Endothelial cell of umbilical vein (primary cell): ENCODE results near the gene KCNC4. TPM values are rescaled to one million over a fixed set of nuclear protein-coding genes. Genes with fewer than 3 reads are reported as not detected.

Source experiments
- BruUV-seq: library from RNA; stranded (reverse); fragments of 400-500 nt; replicated peaks from 2 replicates; lab custom pipeline; 2021; lab: Mats Ljungman, UMichigan
- CTCF ChIA-PET: fragments of 300-600, 350-600 bp; sonication (Branson Sonifier 250); formaldehyde crosslinking; loops from one replicate; lab custom pipeline; 2021; ENCODE audit warnings: antibody characterized with exemption, inconsistent platforms; lab: Charles Lee
- POLR2A ChIA-PET: fragments of 300-600, 350-600 bp; sonication (Branson Sonifier 250); formaldehyde crosslinking; loops from one replicate; lab custom pipeline; 2021; ENCODE audit warnings: antibody characterized with exemption, inconsistent platforms; lab: Charles Lee
- DNase-seq: peaks from one replicate; pipeline ENCODE4 v3.0.0-alpha.2; 2011; ENCODE audit warnings: low read depth, low spot score
- FAIRE-seq: peaks from 2 replicates; lab custom pipeline; 2011; peaks lifted over from hg19 to GRCh38; lab: Jason Lieb, UNC
- H2AFZ ChIP-seq: 2 replicates; pipeline ENCODE4 v1.6.0; 2012; ENCODE audit warnings: low read depth, low read length, control low read depth, inconsistent platforms
- H3K27ac ChIP-seq: 2 replicates; pipeline ENCODE4 v1.5.1; 2011; ENCODE audit warnings: low read depth, mild to moderate bottlenecking, control low read depth, low read length, moderate library complexity; ENCODE audit not compliant: insufficient read depth
- H3K27me3 ChIP-seq, 2 experiments: 2 replicates each; pipeline versions ENCODE4 v1.6.0 to v1.6.1; 2011; ENCODE audit warnings: low read length in 2 of 2, mixed read lengths in 1 of 2; ENCODE audit not compliant: control insufficient read depth in 2 of 2, insufficient read depth in 2 of 2
- H3K36me3 ChIP-seq, 2 experiments: 2 replicates in 1 of 2; 3 replicates in 1 of 2; pipeline ENCODE4 v1.5.1; 2011; ENCODE audit warnings: low read length in 2 of 2, mild to moderate bottlenecking in 1 of 2, moderate library complexity in 1 of 2; ENCODE audit not compliant: control insufficient read depth in 2 of 2, insufficient read depth in 2 of 2; ENCODE audit errors: extremely low read depth in 1 of 2
- H3K4me1 ChIP-seq: 3 replicates; pipeline ENCODE4 v1.5.1; 2011; ENCODE audit warnings: mild to moderate bottlenecking, low read length; ENCODE audit not compliant: control insufficient read depth, insufficient read depth; ENCODE audit errors: extremely low read depth
- H3K4me2 ChIP-seq: 2 replicates; pipeline ENCODE4 v1.6.1; 2011; ENCODE audit warnings: low read length, control low read depth, mixed read lengths; ENCODE audit not compliant: insufficient read depth
- H3K4me3 ChIP-seq, 3 experiments: fragments of 200-600 bp in 1 of 3; sonication (generic), shearing (Covaris generic) in 1 of 3; replicated peaks in 1 of 3; 2 replicates each; pipeline ENCODE4 v1.5.1; 2011 to 2016; ENCODE audit warnings: control low read depth in 3 of 3, low read length in 3 of 3, mild to moderate bottlenecking in 2 of 3, inconsistent platforms in 1 of 3, low read depth in 1 of 3, moderate library complexity in 1 of 3; ENCODE audit not compliant: insufficient read depth in 1 of 3
- H3K79me2 ChIP-seq: 2 replicates; pipeline ENCODE4 v1.6.0; 2012; ENCODE audit warnings: low read length, inconsistent platforms; ENCODE audit not compliant: control insufficient read depth, insufficient read depth
- H3K9ac ChIP-seq: replicated peaks from 2 replicates; pipeline ENCODE3; 2011; ENCODE audit warnings: low read length, control low read depth; ENCODE audit not compliant: insufficient read depth; ENCODE audit errors: extremely low read depth
- H3K9me1 ChIP-seq: replicated peaks from 3 replicates; pipeline ENCODE4 v1.6.0; 2011; ENCODE audit warnings: mild to moderate bottlenecking, low read length; ENCODE audit not compliant: control insufficient read depth, insufficient read depth; ENCODE audit errors: extremely low read depth
- H3K9me3 ChIP-seq: replicated peaks from 2 replicates; pipeline ENCODE4 v1.5.1; 2012; ENCODE audit warnings: low read length, inconsistent platforms; ENCODE audit not compliant: control insufficient read depth, insufficient read depth
- H4K20me1 ChIP-seq: replicated peaks from 2 replicates; pipeline ENCODE3; 2011; ENCODE audit warnings: mild to moderate bottlenecking, low read length; ENCODE audit not compliant: control insufficient read depth, insufficient read depth; ENCODE audit errors: extremely low read depth
- EZH2 ChIP-seq: IDR thresholded peaks from 2 replicates; pipeline ENCODE4 v1.6.1; 2012; ENCODE audit warnings: borderline replicate concordance, low read depth, mild to moderate bottlenecking, moderate library complexity, low read length, inconsistent platforms; ENCODE audit not compliant: severe bottlenecking
- FOS ChIP-seq: IDR thresholded peaks from 2 replicates; pipeline ENCODE4 v1.6.1; 2011; ENCODE audit warnings: mild to moderate bottlenecking, low read length, moderate library complexity, borderline replicate concordance; ENCODE audit not compliant: insufficient read depth
- GATA2 ChIP-seq: IDR thresholded peaks from 2 replicates; pipeline ENCODE4 v1.7.0; 2011; ENCODE audit warnings: low read depth, mild to moderate bottlenecking, moderate library complexity, mixed read lengths, low read length; ENCODE audit not compliant: insufficient read length, insufficient read depth
- JUN ChIP-seq: IDR thresholded peaks from 2 replicates; pipeline ENCODE4 v1.6.1; 2011; ENCODE audit warnings: borderline replicate concordance, low read depth; ENCODE audit not compliant: insufficient read length, insufficient read depth
- MYC ChIP-seq: IDR thresholded peaks from one replicate; pipeline ENCODE4 v1.6.1; 2011; ENCODE audit warnings: mild to moderate bottlenecking, low read depth, low read length
- POLR2A ChIP-seq: IDR thresholded peaks from 2 replicates; pipeline ENCODE4 v1.6.1; 2012; ENCODE audit warnings: low read depth, mild to moderate bottlenecking, control low read depth, low read length
- POLR2AphosphoS5 ChIP-seq: IDR thresholded peaks from 2 replicates; pipeline ENCODE4 v1.6.1; 2012; ENCODE audit warnings: low read depth, mild to moderate bottlenecking, control low read depth, low read length, moderate library complexity; ENCODE audit not compliant: insufficient read depth
- dilution Hi-C: fragments of 300-500 bp; cut with MboI; formaldehyde crosslinking; loops from one replicate; pipeline ENCODE4 v1.15.0; 2019; ENCODE audit warnings: low sequenced_read_pairs; ENCODE audit not compliant: extremely low pct_ligation_motif_present
- intact Hi-C: fragments of 100-400 bp; cut with micrococcal nuclease; formaldehyde crosslinking; loops from one replicate; pipeline ENCODE4 v1.10.0; 2022
- polyA plus RNA-seq, 4 experiments: library from polyadenylated mRNA; depleted of rRNA in 3 of 4; stranded (reverse) in 3 of 4; unstranded in 1 of 4; fragments of >200 nt; gene quantifications; 2 replicates each; pipeline versions ENCODE4 v1.2.1 to v1.2.3, GENCODE V29; 2011 to 2012; ENCODE audit warnings: missing spikeins in 1 of 4
- total RNA-seq: library from RNA; stranded (reverse); gene quantifications from 2 replicates; pipeline ENCODE4 v1.2.3, GENCODE V29; 2021
- TF ChIP-seq, protein P1 (sequence below): IDR thresholded peaks from 2 replicates; pipeline ENCODE4 v1.6.1; 2011; ENCODE audit not compliant: insufficient read depth, insufficient read length
- TF ChIP-seq, protein P2 (sequence below), 2 donors: IDR thresholded peaks; 1 replicate in 1 of 2; 2 replicates in 1 of 2; pipeline ENCODE4 v1.5.1; 2011; ENCODE audit warnings: low read length in 2 of 2, mild to moderate bottlenecking in 2 of 2, moderate library complexity in 2 of 2, control low read depth in 1 of 2, inconsistent platforms in 1 of 2, low read depth in 1 of 2; ENCODE audit not compliant: insufficient read depth in 1 of 2; ENCODE audit errors: extremely low read depth in 1 of 2

Gene KCNC4
- total and polyA plus RNA-seq, 2 donors (not counting 3 experiments of a cell fraction or from before 2014, with no cell fraction given), result 6.7 to 22.5 TPM

DNA sequence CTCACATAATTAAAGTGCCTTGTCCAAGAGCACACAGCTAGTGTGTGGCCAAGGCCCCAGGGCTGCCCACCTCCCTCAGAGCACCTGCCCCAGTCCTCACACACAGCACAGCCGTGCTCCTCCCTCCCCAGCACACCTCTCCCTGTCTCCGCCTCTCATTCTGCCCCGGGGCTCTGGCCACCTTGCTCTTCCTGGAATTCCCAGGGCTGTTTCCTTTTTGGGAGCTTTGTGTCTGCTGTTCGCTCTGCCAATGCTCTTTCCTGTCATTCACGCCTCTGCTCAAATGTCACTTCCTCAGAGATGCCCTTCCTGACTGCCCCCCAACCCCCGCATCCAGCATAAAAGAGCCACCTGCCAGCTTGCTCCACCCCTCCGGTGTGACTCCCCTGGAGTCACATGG, 46.5 kb upstream of the KCNC4 start:
- no peak overlapping the region for H3K4me2 ChIP-seq
- ChIA-PET POLR2A (no interaction called here), CTCF (interaction anchor here (1.5 kb wide), 1 partner anchor 16 kb away, joined by 4 read pairs; no protein-coding TSS in a partner anchor)
- H4K20me1 ChIP-seq, result no peaks in the 10 kb centered on the region
- H3K9me3 ChIP-seq, result no peaks in the 10 kb centered on the region
- no peaks in the 10 kb centered on the region for H3K79me2 ChIP-seq
- no peaks in the 10 kb centered on the region for H3K4me1 ChIP-seq
- TF ChIP-seq GATA2 (no peak), POLR2A (no peak), POLR2AphosphoS5 (no peak), JUN (no peak)
- TF ChIP-seq, protein P1, sequence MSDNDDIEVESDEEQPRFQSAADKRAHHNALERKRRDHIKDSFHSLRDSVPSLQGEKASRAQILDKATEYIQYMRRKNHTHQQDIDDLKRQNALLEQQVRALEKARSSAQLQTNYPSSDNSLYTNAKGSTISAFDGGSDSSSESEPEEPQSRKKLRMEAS, result no peak
- H2AFZ ChIP-seq, result no peak overlapping the region
- no peak overlapping the region for H3K4me3 ChIP-seq
- H3K36me3 ChIP-seq, result no peaks in the 10 kb centered on the region
- dilution Hi-C loops, result no loop called here
- no peak for FAIRE-seq
- BruUV-seq, result no TSS peak
- H3K9ac ChIP-seq, result no peak overlapping the region
- H3K9me1 ChIP-seq, result no peaks in the 10 kb centered on the region
- H3K27me3 ChIP-seq, result peaks cover 0 to 1% of the 10 kb centered on the region in 2 experiments
- no peak overlapping the region for H3K27ac ChIP-seq
- DNase-seq, result no peak
- intact Hi-C loops, result no loop called here

DNA sequence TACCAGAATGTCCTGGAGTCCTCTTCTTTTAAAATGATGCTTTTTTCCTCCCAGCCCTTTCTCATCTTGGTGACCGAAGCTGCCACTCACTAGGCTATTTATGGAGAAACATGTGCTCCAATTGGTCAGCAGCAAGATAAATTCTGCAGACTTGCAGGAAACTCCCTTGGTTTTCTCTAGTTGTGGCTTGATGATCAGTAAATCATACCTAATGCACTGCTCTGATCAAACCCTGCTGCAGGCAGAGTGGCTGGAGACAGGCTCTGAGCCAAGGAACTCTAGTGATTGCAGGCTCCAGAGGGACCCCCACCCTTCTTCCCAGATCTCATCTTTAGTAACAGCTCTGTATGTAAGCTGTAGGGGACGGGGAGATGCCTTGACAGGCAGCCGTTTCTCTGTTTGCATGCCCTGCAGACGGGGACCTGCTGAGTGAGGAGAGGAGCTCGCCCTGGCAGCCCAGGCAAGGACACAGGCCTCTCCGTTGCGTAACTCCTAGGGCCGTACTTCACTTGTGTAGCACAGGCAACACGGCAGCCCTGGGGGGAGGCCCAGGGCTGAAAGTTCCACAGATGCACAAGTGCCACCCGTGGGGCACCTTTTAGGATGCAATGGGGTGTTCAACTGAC, 45.3 kb upstream of the KCNC4 start:
- H4K20me1 ChIP-seq, result no peaks in the 10 kb centered on the region
- TF ChIP-seq POLR2AphosphoS5 (no peak), EZH2 (no peak), JUN (no peak), MYC (no peak), FOS (no peak), POLR2A (no peak), GATA2 (no peak)
- TF ChIP-seq, protein P1, result no peak
- TF ChIP-seq, protein P2, sequence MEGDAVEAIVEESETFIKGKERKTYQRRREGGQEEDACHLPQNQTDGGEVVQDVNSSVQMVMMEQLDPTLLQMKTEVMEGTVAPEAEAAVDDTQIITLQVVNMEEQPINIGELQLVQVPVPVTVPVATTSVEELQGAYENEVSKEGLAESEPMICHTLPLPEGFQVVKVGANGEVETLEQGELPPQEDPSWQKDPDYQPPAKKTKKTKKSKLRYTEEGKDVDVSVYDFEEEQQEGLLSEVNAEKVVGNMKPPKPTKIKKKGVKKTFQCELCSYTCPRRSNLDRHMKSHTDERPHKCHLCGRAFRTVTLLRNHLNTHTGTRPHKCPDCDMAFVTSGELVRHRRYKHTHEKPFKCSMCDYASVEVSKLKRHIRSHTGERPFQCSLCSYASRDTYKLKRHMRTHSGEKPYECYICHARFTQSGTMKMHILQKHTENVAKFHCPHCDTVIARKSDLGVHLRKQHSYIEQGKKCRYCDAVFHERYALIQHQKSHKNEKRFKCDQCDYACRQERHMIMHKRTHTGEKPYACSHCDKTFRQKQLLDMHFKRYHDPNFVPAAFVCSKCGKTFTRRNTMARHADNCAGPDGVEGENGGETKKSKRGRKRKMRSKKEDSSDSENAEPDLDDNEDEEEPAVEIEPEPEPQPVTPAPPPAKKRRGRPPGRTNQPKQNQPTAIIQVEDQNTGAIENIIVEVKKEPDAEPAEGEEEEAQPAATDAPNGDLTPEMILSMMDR (IDR thresholded peaks at IDR 0.05; ENCODE audit: extremely low read depth in 1 of 2, insufficient read depth in 1 of 2, low read depth in 1 of 2, low read length in 2 of 2), result no peak
- no peaks in the 10 kb centered on the region for H3K9me1 ChIP-seq
- no peak overlapping the region for H2AFZ ChIP-seq
- no TSS peak for BruUV-seq
- dilution Hi-C loops, result no loop called here
- H3K9me3 ChIP-seq, result no peaks in the 10 kb centered on the region
- peaks cover 0 to 2% of the 10 kb centered on the region in 2 experiments for H3K27me3 ChIP-seq
- no peaks in the 10 kb centered on the region for H3K4me1 ChIP-seq
- H3K36me3 ChIP-seq, result no peaks in the 10 kb centered on the region
- ChIA-PET POLR2A (no interaction called here), CTCF (no interaction called here)
- DNase-seq, result no peak
- H3K79me2 ChIP-seq, result no peaks in the 10 kb centered on the region
- no peak overlapping the region for H3K27ac ChIP-seq
- no peak overlapping the region for H3K9ac ChIP-seq
- no peak overlapping the region for H3K4me3 ChIP-seq
- H3K4me2 ChIP-seq, result no peak overlapping the region
- FAIRE-seq, result no peak
- intact Hi-C loops, result no loop called here
